HFFc6 (cell line): ENCODE data around the gene CHTOP. TPM values are rescaled to one million over a fixed set of nuclear protein-coding genes. Genes with fewer than 3 reads are reported as not detected.

ENCODE experiments used
- DNase-seq: peaks from one replicate; pipeline ENCODE4 v3.0.0-alpha.2; 2018
- H3K27ac Mint-ChIP-seq: 2 replicates; pipeline ENCODE4 v1.8.0; 2020; ENCODE audit warnings: mild to moderate bottlenecking, mixed read lengths
- H3K27me3 Mint-ChIP-seq: 2 replicates; pipeline ENCODE4 v1.8.0; 2021; ENCODE audit warnings: mild to moderate bottlenecking, moderate library complexity, mixed read lengths; ENCODE audit not compliant: insufficient read depth
- H3K36me3 Mint-ChIP-seq: 2 replicates; pipeline ENCODE4 v1.8.0; 2021; ENCODE audit warnings: low read depth, mixed read lengths
- H3K4me1 Mint-ChIP-seq: 2 replicates; pipeline ENCODE4 v1.8.0; 2020; ENCODE audit warnings: low read depth, mixed read lengths
- H3K4me3 Mint-ChIP-seq: 2 replicates; pipeline ENCODE4 v1.8.0; 2020; ENCODE audit warnings: mild to moderate bottlenecking, moderate library complexity, mixed read lengths
- H3K9me3 Mint-ChIP-seq: 2 replicates; pipeline ENCODE4 v1.8.0; 2020; ENCODE audit warnings: mild to moderate bottlenecking, mixed read lengths
- total RNA-seq, 6 experiments: library from RNA; stranded (reverse); fragmentation: NEBNext Ultra II Directional; extraction: Animal tissue kit (Norgen Biotek cat#: 25700); gene quantifications; 2 replicates in 1 of 6; 3 replicates in 5 of 6; pipeline ENCODE4 v1.2.3, GENCODE V29; 2021
- TF ChIP-seq, protein P1 (sequence below): fragments of 200-600 bp; sonication (generic); IDR thresholded peaks from 2 replicates; pipeline ENCODE4 v1.5.0; 2021; ENCODE audit warnings: antibody characterized with exemption, mild to moderate bottlenecking

Gene CHTOP
- total RNA-seq, 6 experiments from 2014 or later = 48.1 to 57.9 (median 53.9) TPM

DNA sequence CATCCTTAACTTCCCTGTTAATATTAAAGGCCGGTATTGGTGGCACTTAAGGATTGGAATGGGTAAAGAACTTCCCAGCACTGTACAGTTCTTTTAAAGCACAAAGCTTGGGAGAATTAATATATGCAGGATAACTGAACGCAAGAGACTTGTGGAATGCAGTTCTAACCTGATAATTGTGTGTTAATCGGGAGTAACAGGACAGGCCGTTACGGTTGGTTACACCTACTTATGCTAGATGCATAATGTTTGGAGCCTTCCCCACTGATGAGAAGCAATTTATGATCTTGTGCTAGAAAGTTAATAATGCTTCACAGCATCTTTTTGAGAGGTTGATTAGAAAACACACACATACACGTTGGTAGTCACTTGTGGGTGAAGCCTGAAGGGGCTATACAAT lies 7.0 kb downstream of the CHTOP start:
- Mint-ChIP-seq H3K36me3 (peaks cover 61% of the 10 kb centered on the region), H3K9me3 (no peaks in the 10 kb centered on the region), H3K27ac (no peak overlapping the region), H3K4me3 (no peak overlapping the region), H3K4me1 (peaks cover 14% of the 10 kb centered on the region), H3K27me3 (no peaks in the 10 kb centered on the region)
- DNase-seq = no peak
- TF ChIP-seq, protein P1, sequence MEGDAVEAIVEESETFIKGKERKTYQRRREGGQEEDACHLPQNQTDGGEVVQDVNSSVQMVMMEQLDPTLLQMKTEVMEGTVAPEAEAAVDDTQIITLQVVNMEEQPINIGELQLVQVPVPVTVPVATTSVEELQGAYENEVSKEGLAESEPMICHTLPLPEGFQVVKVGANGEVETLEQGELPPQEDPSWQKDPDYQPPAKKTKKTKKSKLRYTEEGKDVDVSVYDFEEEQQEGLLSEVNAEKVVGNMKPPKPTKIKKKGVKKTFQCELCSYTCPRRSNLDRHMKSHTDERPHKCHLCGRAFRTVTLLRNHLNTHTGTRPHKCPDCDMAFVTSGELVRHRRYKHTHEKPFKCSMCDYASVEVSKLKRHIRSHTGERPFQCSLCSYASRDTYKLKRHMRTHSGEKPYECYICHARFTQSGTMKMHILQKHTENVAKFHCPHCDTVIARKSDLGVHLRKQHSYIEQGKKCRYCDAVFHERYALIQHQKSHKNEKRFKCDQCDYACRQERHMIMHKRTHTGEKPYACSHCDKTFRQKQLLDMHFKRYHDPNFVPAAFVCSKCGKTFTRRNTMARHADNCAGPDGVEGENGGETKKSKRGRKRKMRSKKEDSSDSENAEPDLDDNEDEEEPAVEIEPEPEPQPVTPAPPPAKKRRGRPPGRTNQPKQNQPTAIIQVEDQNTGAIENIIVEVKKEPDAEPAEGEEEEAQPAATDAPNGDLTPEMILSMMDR = no peak

DNA sequence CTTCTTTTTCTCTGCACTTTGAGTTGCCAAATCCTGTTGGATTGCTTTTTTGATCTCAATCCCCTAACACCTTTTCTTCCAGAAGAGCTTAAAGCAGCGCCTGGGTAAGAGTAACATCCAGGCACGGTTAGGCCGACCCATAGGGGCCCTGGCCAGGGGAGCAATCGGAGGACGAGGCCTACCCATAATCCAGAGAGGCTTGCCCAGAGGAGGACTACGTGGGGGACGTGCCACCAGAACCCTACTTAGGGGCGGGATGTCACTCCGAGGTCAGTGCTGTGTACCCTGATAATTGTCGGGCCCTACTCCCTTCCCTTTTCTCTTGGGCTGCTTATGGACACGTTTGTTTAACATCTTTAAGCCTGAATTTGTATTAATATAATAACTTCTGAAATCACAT lies 8.3 kb downstream of the CHTOP start:
- Mint-ChIP-seq H3K4me1 (peaks cover 12% of the 10 kb centered on the region), H3K27me3 (no peaks in the 10 kb centered on the region), H3K9me3 (no peaks in the 10 kb centered on the region), H3K27ac (no peak overlapping the region), H3K4me3 (no peak overlapping the region), H3K36me3 (peaks cover 60% of the 10 kb centered on the region)
- DNase-seq = no peak
- TF ChIP-seq, protein P1 = no peak

DNA sequence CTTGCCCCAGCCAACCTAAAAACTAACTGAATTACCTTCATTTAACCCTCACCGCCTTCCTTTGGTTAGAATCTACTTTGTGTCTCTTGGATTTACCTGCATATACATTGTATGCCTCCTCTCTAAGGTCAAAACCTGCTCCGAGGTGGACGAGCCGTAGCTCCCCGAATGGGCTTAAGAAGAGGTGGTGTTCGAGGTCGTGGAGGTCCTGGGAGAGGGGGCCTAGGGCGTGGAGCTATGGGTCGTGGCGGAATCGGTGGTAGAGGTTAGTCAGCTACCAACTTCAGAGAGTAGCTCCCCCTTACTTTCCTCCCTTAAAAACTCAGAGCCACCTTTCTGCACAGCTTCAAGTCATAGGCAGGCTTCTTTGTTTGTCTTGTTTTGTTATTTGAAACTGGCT lies 9.2 kb downstream of the CHTOP start:
- Mint-ChIP-seq H3K4me1 (peaks cover 5% of the 10 kb centered on the region; the same call in 1 of the 2 replicates), H3K9me3 (no peaks in the 10 kb centered on the region), H3K27ac (no peak overlapping the region), H3K27me3 (no peaks in the 10 kb centered on the region; the same call in 1 of the 2 replicates), H3K4me3 (no peak overlapping the region), H3K36me3 (peaks cover 56% of the 10 kb centered on the region)
- TF ChIP-seq, protein P1 = no peak
- no peak for DNase-seq

DNA sequence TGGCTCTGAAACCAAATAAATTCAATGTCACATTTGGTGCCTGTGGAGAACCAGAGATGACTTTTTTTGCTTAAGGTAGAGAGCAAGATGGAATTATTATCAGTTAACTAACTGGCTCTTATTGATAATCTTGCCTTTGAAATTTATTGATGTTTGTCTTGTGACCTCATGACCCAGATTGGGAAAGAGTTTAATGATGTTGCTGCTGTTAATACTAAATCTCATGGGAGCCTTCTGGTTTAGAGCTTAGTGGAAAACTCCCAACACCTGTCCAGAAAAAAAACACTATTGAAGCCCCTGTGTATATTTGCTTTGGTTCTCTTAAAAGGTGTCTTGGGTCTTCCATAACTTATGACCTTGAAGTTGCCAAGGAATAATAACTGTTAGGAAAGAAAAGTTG lies 9.9 kb downstream of the CHTOP start:
- no peaks in the 10 kb centered on the region for H3K9me3 Mint-ChIP-seq
- 0 out of 2 replicates have a peak, but pooled peaks cover 5% of the 10 kb centered on the region for H3K4me1 Mint-ChIP-seq
- H3K27me3 Mint-ChIP-seq = peaks cover 4% of the 10 kb centered on the region; the same call in 1 of the 2 replicates
- H3K36me3 Mint-ChIP-seq = peaks cover 56% of the 10 kb centered on the region
- H3K27ac Mint-ChIP-seq = no peak overlapping the region
- H3K4me3 Mint-ChIP-seq = no peak overlapping the region
- TF ChIP-seq, protein P1 = no peak
- no peak for DNase-seq

DNA sequence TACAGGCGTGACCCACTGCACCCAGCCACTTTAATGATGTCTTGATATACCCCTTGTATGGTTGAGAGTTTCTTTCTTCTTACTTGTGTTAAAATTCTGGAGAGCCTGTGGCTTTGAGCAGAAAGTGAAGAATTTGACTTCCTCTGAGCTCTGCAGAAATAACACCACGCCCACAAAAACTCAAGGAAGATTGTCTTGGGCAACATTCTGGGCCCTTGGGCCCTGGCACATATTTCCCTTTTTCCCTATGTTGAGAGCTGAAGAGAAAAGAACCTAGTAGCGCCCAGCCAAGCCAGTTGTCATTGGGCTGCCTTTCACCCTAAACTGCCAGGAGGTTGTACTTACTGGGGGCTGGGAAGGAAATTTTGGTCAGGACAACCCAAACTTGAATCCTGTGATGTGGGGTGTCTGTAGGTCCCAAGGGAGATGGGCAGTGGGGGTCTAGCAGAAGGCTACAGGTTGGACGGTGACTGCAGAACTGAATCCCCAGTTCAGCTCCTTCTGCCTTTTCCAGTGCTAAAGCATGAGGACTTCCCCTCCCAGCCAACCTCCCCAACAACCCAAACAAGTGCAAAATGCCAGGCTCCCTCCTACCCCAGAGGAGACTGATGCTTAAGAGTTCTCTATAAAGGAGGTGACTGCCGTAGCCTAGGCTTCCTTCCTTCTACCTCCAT lies 12.9 kb downstream of the CHTOP start:
- peaks cover 49% of the 10 kb centered on the region for H3K36me3 Mint-ChIP-seq
- 0 out of 2 replicates have a peak, but pooled peaks cover 5% of the 10 kb centered on the region for H3K4me1 Mint-ChIP-seq
- TF ChIP-seq, protein P1 = no peak
- DNase-seq = no peak
- no peaks in the 10 kb centered on the region for H3K9me3 Mint-ChIP-seq
- no peak overlapping the region for H3K4me3 Mint-ChIP-seq
- no peak overlapping the region for H3K27ac Mint-ChIP-seq
- H3K27me3 Mint-ChIP-seq = peaks cover 4% of the 10 kb centered on the region; the same call in 1 of the 2 replicates
